Vagina (tissue), 2 donors: ENCODE results near the gene HIPK2.

Source experiments
- CTCF ChIP-seq, 3 experiments: fragments of 450-650 bp in 2 of 3; fragments of 200-600 bp in 1 of 3; sonication (generic) in 1 of 3; IDR thresholded peaks; one replicate each; pipeline ENCODE4 v1.5.1; 2017 to 2019; ENCODE audit warnings: antibody characterized with exemption in 3 of 3, mild to moderate bottlenecking in 2 of 3, moderate library complexity in 2 of 3
- POLR2A ChIP-seq, 2 donors: fragments of 450-650 bp; IDR thresholded peaks; one replicate each; pipeline ENCODE4 v1.6.1; 2017; ENCODE audit warnings: antibody characterized with exemption in 2 of 2, mild to moderate bottlenecking in 2 of 2, moderate library complexity in 2 of 2
- POLR2AphosphoS5 ChIP-seq, 2 donors: sonication (generic); formaldehyde crosslinking; IDR thresholded peaks; one replicate each; pipeline ENCODE4 v1.9.0; 2017; ENCODE audit warnings: antibody characterized with exemption in 2 of 2, mild to moderate bottlenecking in 2 of 2, low read depth in 1 of 2; ENCODE audit not compliant: insufficient read depth in 1 of 2

DNA sequence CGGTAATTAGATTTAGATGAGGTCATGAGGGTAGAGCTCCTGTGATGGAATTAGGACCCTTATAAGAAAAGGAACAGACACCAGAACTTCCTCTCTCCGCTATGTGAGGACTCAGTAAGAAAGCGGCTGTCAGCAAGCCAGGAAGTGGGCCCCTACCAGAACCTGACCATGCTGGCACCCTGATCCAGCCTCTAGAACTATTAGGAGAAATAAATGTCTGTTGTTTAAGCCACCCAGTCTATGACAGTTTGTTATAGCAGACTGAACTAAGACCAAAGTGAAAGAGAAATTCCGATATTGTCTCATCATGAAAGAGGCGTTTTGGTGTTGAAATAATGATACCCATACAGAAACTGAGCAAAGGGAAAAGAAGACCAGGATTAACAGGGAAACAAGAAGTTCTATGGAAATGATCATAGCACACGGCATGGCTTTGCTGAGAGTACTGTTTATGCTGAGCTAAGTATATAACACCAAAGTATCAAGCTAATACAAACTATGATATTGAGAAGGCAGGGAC lies 245.1 kb downstream of the HIPK2 start:
- TF ChIP-seq CTCF (IDR thresholded peaks at IDR 0.05) (no peak), POLR2AphosphoS5 (IDR thresholded peaks at IDR 0.05; ENCODE audit: insufficient read depth in 1 of 2, low read depth in 1 of 2) (no peak), POLR2A (IDR thresholded peaks at IDR 0.05) (no peak)
